Right lobe of liver (tissue), 6 donors: ENCODE data around the gene WEE1. TPM values are rescaled to one million over a fixed set of nuclear protein-coding genes. Genes with fewer than 3 reads are reported as not detected.

Experiments
- ATAC-seq, 4 donors: fragments of 200-7000 bp; cut with Tn5 transposase; one replicate each; pipeline ENCODE4 v1.9.1; 2020; ENCODE audit warnings: mild to moderate bottlenecking in 4 of 4, moderate library complexity in 4 of 4
- DNase-seq, 3 donors: peaks; one replicate each; pipeline ENCODE4 v3.0.0-alpha.2; 2020
- H3K27ac ChIP-seq, 3 donors: fragments of 200-600 bp; one replicate each; pipeline ENCODE4 v1.8.0; 2022
- H3K27me3 ChIP-seq, 2 donors: fragments of 200-600 bp; one replicate each; pipeline ENCODE4 v1.8.0; 2022
- H3K36me3 ChIP-seq, 4 donors: fragments of 200-600 bp; sonication (generic) in 1 of 4; one replicate each; pipeline versions ENCODE4 v1.5.1 to v1.8.0; 2017 to 2022; ENCODE audit warnings: control low read depth in 1 of 4
- H3K4me1 ChIP-seq, 4 donors: fragments of 200-600 bp; sonication (generic) in 1 of 4; one replicate each; pipeline versions ENCODE4 v1.5.1 to v1.8.0; 2017 to 2022; ENCODE audit warnings: control low read depth in 1 of 4
- H3K4me3 ChIP-seq, 3 donors: fragments of 200-600 bp; one replicate each; pipeline ENCODE4 v1.8.0; 2022
- H3K9me3 ChIP-seq, 4 donors: fragments of 200-600 bp; sonication (generic) in 1 of 4; one replicate each; pipeline versions ENCODE4 v1.5.1 to v1.8.0; 2017 to 2022; ENCODE audit warnings: control low read depth in 1 of 4
- POLR2A ChIP-seq: fragments of 450-650 bp; IDR thresholded peaks from one replicate; pipeline ENCODE4 v1.6.1; 2017; ENCODE audit warnings: antibody characterized with exemption, mild to moderate bottlenecking
- WGBS: methylation state at CpG from one replicate; pipeline ENCODE4 v1.1.6; 2018; ENCODE audit warnings: low coverage, low lambda C conversion rate; ENCODE audit not compliant: insufficient coverage; ENCODE audit errors: missing lambda C conversion rate; 5-methylcytosine and 5-hydroxymethylcytosine counted together
- intact Hi-C, 2 donors: fragments of 100-400 bp; cut with DNase I; formaldehyde crosslinking; loops; one replicate each; pipeline versions ENCODE4 v1.11.2 to v1.14.1; 2022
- small RNA-seq, 2 experiments: library from RNA; depleted of rRNA; stranded (forward); fragments of <200 nt; gene quantifications; one replicate each; pipeline ENCODE3, GENCODE V24; 2016
- total RNA-seq, 6 experiments: library from RNA; depleted of rRNA in 2 of 6; stranded (reverse); fragments of >200 nt in 2 of 6; fragmentation: NEBNext Ultra II Directional in 3 of 6; extraction: Animal tissue kit (Norgen Biotek cat#: 25700) in 3 of 6; gene quantifications; one replicate each; pipeline versions ENCODE4 v1.1.0 to v1.2.4, GENCODE V29; 2016 to 2023
- TF ChIP-seq, protein P1 (sequence below), 4 donors: fragments of 200-600 bp in 3 of 4; fragments of 450-650 bp in 1 of 4; IDR thresholded peaks; one replicate each; pipeline versions ENCODE4 v1.5.1 to v1.8.0; 2016 to 2022; ENCODE audit warnings: antibody characterized with exemption in 4 of 4, mild to moderate bottlenecking in 2 of 4
- donor health status: DM: no; HTN: yes; CAD: no.
- donor health status: DM: no; HTN: no; CAD: no.
- donor health status: DM: no; HTN: no; CAD: no.
- donor health status: DM: no; HTN: yes; CAD: no.
- donor health status: DM: no; HTN: yes; CAD: no.

Gene WEE1
- total RNA-seq, 6 experiments from 2014 or later: 11.1 to 34.0 (median 19.5) TPM

DNA sequence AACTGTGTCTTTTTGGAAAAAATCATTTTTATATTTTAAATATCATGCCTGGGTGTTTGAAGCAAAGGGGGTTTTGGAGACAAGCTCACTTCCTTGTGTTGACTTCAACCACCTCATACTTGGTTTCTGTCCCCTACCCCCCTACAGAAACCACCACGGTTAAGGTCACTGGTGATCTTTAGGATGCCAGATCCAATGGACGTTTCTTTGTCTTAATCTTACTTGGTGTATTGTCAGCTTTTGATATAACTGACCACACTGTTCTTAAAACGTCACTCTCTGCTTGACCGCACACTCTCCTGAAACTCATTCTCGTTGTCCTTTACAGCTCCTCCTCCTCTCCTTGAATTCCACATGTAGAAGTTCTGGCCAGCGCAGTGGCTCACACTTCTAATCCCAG lies 55.6 kb downstream of the WEE1 start:
- Histone ChIP-seq H3K27ac (no peak overlapping the region), H3K4me3 (no peak overlapping the region), H3K36me3 (no peaks in the 10 kb centered on the region), H3K4me1 (no peaks in the 10 kb centered on the region), H3K27me3 (no peaks in the 10 kb centered on the region), H3K9me3 (no peaks in the 10 kb centered on the region)
- 77% methylated on average over 6 of the region's 6 CpGs for WGBS
- ATAC-seq: no peak
- no peak for DNase-seq
- intact Hi-C loops: no loop called here
- TF ChIP-seq POLR2A: no peak
- TF ChIP-seq, protein P1, sequence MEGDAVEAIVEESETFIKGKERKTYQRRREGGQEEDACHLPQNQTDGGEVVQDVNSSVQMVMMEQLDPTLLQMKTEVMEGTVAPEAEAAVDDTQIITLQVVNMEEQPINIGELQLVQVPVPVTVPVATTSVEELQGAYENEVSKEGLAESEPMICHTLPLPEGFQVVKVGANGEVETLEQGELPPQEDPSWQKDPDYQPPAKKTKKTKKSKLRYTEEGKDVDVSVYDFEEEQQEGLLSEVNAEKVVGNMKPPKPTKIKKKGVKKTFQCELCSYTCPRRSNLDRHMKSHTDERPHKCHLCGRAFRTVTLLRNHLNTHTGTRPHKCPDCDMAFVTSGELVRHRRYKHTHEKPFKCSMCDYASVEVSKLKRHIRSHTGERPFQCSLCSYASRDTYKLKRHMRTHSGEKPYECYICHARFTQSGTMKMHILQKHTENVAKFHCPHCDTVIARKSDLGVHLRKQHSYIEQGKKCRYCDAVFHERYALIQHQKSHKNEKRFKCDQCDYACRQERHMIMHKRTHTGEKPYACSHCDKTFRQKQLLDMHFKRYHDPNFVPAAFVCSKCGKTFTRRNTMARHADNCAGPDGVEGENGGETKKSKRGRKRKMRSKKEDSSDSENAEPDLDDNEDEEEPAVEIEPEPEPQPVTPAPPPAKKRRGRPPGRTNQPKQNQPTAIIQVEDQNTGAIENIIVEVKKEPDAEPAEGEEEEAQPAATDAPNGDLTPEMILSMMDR (IDR thresholded peaks at IDR 0.05): no peak

DNA sequence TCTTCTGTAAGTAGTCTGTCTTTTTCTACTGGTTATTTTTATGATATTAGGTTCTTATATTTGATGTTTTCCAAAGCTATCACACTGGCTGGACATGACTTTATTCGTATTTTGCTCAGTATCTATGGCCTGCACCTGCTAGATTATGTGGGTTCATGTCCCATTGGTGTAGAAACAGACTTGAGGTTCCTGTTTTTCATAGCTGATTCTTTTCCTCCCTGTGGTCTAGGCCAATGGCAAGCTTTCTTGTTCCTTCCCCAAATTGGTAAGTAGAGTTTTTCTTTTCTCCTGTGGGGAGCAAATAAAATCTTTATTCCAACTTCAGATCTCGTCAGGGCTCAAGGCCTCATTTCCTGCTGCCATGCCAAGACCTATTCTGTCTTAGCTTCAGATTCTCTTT lies 60.2 kb downstream of the WEE1 start:
- no peaks in the 10 kb centered on the region for H3K36me3 ChIP-seq
- H3K4me1 ChIP-seq: no peaks in the 10 kb centered on the region
- H3K27ac ChIP-seq: no peak overlapping the region
- TF ChIP-seq, protein P1 (IDR thresholded peaks at IDR 0.05): no peak
- no peak for TF ChIP-seq POLR2A
- no peak overlapping the region for H3K4me3 ChIP-seq
- no peak for DNase-seq
- no peaks in the 10 kb centered on the region for H3K9me3 ChIP-seq
- no peaks in the 10 kb centered on the region for H3K27me3 ChIP-seq
- no peak for ATAC-seq
- intact Hi-C loops: no loop called here
- 27% methylated on average over 2 of the region's 2 CpGs for WGBS

DNA sequence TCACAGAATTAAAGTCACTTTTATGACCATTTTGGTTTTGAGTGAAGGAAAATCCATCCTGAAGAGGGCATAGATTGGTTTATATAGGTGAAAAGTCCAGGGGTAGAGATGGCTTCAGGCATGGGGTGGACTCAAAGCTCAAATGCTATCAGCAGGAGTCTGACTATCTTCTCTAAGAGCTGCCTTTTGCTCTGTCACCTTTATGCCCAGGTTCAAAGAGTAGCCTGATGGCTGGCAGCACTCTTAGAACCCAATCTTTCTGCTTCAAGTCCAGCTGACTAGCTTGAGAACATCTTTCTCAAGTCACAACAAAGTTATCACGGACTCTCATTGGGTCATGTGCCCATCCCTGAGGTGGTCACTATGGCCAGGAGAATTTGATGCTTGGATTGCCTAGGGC lies 63.2 kb downstream of the WEE1 start:
- no peak overlapping the region for H3K4me3 ChIP-seq
- DNase-seq (no peak), ATAC-seq (no peak)
- 57% methylated on average over 1 of the region's 1 CpG for WGBS
- H3K4me1 ChIP-seq: no peaks in the 10 kb centered on the region
- H3K27ac ChIP-seq: no peak overlapping the region
- TF ChIP-seq, protein P1 (IDR thresholded peaks at IDR 0.05): no peak
- no peak for TF ChIP-seq POLR2A
- H3K27me3 ChIP-seq: no peaks in the 10 kb centered on the region
- no peaks in the 10 kb centered on the region for H3K36me3 ChIP-seq
- intact Hi-C loops: no loop called here
- no peaks in the 10 kb centered on the region for H3K9me3 ChIP-seq

DNA sequence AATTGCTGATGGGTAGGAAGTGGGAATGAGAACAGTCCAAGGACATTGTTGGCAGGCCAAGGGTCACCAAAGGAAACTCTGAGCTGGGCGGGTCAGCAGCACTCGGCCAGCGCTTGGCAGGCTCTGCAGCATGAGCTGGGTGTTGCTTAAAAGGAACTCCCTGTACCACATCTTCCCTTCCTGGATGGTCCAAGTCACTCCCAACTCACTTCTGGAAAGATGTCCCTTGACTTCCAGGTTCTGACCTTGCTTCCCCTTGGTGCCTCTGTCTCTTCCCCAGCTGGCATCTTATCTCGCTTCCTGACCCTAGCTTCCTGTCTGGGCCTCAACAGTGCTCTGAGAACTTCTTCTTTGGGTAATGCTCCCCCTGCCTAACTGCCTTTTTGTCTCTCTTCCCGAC lies 65.6 kb downstream of the WEE1 start:
- H3K27ac ChIP-seq: no peak overlapping the region
- WGBS: 75% methylated on average over 5 of the region's 5 CpGs
- intact Hi-C loops: no loop called here

More for the DNA sequence above, 65.6 kb downstream of the WEE1 start:
- Histone ChIP-seq H3K9me3 (no peaks in the 10 kb centered on the region), H3K27me3 (no peaks in the 10 kb centered on the region), H3K36me3 (no peaks in the 10 kb centered on the region), H3K4me3 (no peak overlapping the region), H3K4me1 (no peaks in the 10 kb centered on the region)
- ATAC-seq: peak; percentile 62 to 83 (median 73)
- no peak for DNase-seq
- TF ChIP-seq, protein P1 (IDR thresholded peaks at IDR 0.05): no peak
- no peak for TF ChIP-seq POLR2A

Small RNA genes within 50 kb of the gene (small RNA-seq; reads per million reads assigned to genes)
- gene RF01210: 0 reads per million in 2 experiments

Other genes with a start within 250 kb of the WEE1 start
- gene IPO7, start 189.0 kb upstream of the WEE1 start, total RNA-seq: 10 to 100 TPM; 33.2 to 53.6 (median 45.0) TPM
- gene ZNF143, start 112.7 kb upstream of the WEE1 start, total RNA-seq: 10 to 100 TPM in 2 of 6 experiments, 1 to 10 TPM in 4; 5.8 to 16.0 (median 9.5) TPM
- 10 to 100 TPM in 2 of 6 experiments, 1 to 10 TPM in 4; 3.2 to 13.5 (median 7.4) TPM for gene SWAP70, start 90.4 kb downstream of the WEE1 start, total RNA-seq